ENCODE results near the gene CFAP157.

Gene CFAP157

DNA sequence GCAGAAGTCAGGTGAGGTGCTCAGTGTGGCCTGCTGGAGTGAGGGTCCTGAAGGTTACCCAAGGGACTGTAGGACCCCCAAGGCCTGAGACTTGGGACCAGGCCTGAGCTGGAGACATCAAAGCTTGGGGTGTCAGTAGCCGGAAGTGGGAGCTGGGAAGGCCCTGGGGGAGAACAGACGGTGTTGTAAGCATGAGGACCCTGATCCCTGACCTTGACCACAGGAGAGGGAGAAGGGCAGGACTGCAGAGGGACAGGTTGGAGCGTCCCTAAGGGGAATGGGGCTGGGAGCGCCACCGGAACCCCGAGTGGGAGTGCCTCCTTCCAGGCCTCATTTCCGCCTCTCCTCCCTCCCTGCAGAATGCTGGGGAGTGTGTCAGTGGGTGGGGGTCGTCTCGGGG, 9.6 kb downstream of the CFAP157 start:
- no peak for DNase-seq

GRCh38 chr9:127717766-127718165, 11.0 kb downstream of the CFAP157 start:
- no peak for DNase-seq

- no peak for DNase-seq
These were observed 13.5 kb downstream of the CFAP157 start for GRCh38 chr9:127720031-127720864.

GRCh38 chr9:127720865-127721227, 14.1 kb downstream of the CFAP157 start:
- no peak for DNase-seq

DNA sequence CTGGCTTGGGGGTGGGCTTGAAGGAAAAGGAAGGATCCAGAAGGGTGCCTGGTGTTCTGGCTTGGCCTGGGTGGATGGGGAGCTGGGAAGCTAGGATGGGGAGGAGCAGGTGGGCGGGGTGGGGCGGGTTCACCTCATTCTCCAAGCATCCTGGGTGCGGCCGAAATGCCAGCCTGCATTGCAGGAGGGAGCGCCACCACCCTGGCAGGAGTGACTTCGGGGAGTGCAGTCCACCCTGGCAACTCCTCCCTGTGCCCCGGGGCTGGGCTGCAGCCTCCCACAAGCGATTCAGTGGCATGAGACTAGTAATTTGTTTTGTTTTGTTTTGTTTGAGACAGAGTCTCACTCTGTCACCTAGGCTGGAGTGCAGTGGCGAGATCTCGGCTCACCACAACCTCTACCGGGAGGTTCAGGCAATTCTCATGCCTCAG, 14.6 kb downstream of the CFAP157 start:
- DNase-seq = no peak

DNA sequence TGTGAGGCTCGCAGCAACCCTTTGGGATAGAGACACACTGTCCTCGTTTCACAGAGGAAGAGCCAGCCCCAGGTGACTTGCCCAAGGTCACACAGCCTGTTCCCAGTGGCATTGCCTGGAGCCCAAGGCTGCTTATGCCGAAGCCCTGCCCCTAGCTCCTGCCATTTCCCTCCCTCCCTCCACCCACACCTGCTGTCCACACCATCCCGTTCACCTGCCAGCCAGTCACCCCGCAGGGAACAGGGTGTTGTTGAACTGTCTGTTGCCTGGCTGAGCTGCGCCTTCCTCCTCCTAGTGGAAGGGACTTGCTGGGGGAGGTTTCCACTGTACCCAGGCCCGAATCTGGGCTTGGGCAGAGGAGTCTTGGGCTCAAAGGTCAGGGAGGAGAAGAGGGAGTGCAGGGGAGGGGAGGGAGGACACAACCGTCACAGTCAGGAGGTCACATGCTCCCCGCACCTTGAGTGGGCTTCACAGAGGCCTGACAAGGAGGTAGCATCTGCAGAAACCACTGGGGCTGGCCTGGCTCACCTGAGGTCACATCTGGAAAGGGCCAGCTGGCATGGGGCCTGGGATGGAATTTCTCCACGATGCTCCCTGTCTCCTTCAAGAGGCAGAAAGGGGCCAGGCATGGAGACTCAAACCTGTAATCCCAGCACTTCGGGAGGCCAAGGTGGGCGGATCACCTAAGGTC, 15.4 kb downstream of the CFAP157 start:
- no peak for DNase-seq

GRCh38 chr9:127723013-127723412, 16.2 kb downstream of the CFAP157 start:
- no peak for DNase-seq

- DNase-seq = no peak
These were observed 16.7 kb downstream of the CFAP157 start for GRCh38 chr9:127723444-127723843.

GRCh38 chr9:127724012-127724411, 17.2 kb downstream of the CFAP157 start:
- no peak for DNase-seq

GRCh38 chr9:127726871-127727270, 20.1 kb downstream of the CFAP157 start:
- no peak for DNase-seq

DNA sequence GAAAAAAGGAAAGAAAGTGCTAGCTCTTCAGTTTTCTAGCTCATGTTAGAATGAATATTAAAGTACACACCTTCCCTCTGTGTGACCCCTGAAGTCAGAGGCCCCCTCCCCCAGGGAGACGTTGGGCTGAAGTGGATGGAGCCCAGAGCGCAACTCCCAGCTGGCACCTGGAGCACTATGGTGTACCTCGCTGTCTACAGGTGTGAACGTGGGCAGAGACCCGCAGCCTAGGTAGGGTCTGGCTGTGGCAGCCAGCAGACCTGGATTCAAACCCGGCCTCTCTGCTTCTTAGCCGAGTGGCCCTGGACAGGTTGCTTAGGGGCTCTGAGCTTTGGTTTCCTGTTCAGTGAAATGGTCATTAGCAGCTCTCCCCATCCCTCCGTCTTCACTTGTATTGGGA, 22.0 kb downstream of the CFAP157 start:
- DNase-seq = no peak

DNA sequence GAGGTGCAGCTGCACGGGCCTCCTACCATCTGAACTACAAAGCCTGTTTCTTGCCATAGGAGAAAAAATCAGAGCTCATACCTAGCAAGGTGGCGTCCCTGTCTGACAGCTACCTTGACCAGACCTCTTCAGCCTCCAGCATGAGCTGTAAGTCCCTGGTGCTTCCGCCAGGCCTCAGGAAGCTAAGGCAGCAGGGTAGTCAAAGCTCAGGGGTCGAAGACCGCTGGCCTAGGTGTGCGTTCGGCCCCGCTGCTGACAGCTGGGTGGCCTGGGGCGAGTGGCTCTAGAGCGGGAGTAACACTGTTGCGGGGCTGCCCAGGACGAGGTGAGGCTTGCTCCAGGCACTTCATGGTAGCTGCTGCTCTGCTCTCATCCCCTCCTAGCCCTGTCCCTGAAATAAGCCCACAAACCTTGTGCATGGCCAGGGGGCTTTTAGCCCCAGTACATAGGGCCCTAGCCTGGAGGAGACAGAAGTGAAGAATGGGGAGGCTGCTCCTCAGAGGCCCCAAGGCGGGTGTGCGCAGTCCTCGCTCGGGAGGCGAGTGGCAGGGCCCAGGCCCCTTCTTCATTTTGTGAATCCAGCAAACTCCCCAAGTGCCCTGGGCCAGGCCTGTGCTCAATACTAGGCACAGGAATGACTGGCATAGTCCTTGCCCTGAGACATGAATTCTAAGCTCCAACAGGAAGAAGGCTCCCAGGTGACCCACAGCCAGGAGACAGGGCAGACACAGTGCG, 22.9 kb downstream of the CFAP157 start:
- DNase-seq = no peak

DNA sequence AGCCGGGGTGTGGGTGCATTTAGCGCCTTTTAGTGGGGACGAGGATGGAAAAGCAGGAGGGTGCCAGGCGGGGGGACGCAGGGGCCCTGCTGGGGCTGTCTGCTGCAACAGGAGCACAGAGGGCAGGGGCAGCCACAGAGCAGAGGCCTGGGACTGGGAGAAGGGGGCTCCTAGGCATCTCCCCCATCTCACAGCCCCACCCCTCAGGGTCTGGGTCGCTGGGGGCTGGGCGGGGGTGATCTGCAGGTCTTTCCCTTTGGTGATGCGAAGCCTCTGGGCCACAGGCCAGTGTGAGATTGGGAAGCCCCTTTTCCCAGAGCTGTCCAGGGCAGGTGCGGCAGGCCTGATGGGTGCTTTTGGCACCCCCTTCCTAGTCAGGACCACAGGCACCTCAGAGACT, 23.5 kb downstream of the CFAP157 start:
- DNase-seq = no peak

DNA sequence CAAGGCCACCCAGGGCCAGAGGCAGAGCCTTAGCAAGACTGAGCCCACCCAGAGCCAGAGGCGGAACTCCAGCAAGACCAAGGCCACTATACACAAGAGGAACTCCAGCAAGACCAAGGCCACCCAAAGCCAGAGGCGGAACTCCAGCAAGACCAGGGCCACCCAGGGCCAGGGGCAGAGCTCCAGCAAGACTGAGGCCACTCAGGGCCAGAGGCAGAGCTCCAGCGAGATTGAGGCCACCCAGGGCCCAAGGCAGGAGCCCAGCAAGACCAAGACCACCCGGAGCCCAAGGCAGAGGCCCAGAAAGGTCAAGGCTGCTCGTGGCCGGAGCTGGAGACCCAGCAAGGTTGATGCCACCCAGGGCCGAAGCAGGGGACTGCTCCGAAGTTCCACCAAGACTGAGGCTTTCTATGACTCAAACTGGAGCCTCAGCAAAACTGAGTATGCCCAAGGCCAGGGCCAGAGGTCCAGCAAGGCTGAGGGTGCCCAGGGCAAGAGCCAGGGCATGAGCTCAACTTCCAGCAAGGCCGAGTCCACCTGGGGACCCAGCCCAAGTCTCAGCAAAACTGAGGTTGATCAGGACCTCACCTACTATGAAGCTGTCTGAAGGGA, 24.1 kb downstream of the CFAP157 start:
- no peak for DNase-seq

DNA sequence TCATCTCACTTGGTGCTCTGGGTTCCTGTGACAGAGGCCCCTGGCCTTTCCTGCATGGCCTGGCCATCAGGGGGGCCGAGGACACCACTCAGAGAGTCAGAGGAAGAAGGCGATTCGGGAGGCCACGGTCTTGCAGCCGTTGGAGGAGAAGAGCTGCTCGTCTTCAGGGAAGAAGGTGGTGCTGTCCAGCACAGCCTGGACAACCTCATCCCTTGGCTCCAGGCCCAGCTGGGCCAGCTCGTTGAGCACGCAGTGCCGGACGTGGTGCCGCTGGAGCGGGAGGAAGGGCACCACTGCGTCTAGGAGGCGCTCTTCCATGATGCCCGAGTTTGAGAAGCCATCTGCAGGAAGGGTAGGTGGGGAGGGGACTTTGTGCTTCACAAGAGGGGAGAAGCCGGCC, 25.1 kb downstream of the CFAP157 start:
- no peak for DNase-seq

GRCh38 chr9:127732444-127732843, 25.7 kb downstream of the CFAP157 start:
- DNase-seq = no peak

GRCh38 chr9:127733614-127734013, 26.8 kb downstream of the CFAP157 start:
- no peak for DNase-seq

GRCh38 chr9:127734247-127734746, 27.5 kb downstream of the CFAP157 start:
- DNase-seq = no peak

DNA sequence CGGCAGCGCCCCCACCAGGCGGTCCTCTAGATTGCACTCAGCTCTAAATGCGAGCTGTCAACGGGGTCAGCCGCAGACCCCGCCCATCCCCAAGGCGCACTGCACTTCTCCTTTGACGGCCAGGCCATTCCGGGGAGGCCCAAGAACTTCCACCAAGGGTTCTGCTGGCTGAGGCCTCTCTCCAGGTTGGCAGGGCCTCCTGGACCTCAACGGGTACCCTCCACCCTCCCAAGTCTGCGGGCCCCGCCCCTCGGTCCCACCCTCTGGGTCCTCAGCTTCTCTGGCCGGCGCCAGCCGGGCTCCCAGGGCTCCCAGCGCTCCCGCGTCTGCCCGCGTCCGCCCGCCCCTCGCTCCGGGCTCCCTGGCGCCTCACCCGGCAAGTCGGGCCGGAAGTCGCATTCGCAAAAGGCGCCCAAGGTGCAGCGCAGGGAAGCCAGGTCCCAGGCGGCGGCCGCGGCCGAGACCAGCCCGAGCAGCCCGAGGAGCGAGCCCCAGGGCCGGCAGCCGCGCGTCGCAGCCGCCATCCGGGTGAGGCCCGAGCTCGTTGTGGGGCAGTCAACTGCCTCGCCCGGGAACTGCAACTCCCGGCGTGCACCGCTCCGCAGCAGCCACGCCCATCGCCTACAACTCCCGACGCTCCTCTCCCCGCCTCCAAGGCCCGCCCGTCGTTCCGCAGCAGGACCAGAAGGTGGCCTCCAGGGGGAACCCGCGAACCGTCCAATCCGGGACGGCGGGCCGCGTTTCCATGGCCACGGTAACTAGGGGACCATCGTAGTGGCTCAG, 28.1 kb downstream of the CFAP157 start, which contains the start of gene TOR2A:
Gene TOR2A (minus strand): TSS at position 548 of the 783 bp plus-strand sequence. CDS start 24 bp downstream, at position 524.
- DNase-seq = peak; percentile 99

DNA sequence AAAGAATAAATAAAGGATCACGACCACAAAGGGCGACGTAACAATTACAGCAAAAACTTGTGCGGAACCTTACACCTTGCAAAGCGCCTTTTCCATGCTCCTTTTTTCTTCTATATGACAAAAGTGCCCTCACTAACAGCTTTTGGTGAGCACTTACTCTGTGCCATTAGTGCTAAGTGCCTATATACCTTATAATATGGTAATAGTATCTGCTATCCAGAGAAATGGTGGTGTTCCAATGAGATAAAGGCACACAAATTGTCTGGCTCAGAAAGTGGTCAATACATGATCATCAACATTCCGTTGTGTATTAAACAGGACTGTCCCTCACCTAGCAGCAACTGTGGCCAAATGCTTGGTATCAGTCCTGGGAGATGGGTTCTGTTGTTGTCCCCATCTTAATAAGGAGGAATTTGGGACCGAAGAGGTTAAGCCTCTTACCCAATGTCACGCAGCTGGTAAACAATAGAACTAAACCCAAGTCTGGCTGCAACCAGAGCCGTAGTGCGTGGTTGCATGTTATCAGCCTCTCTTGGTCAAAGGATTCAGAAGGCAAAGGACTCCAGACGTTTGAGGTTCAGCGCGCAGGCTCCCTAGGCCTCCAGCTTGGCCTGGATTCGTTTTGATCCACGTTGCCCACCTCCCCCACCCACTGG, 28.9 kb downstream of the CFAP157 start:
- DNase-seq = no peak

DNA sequence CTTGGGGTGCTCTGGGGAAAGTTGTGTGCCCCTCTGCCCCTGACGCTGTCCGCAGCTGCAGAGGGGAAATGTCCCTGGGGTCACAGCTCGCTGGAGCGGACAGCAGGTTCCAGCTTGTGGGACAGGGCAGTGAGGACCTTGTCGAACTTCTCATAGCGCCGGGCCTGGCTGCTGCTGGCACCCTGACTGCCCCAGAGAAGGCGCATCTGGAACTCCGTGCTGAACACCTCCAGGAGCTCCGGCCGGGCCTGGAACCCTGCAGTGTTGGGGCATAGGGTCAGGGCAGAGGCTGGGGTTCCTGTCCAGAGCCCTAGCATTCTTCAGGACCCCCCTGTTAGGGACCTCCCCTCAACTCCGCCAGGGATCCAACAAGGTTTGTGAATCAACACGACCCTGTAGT, 31.9 kb downstream of the CFAP157 start:
- DNase-seq = no peak

Measured in activated CD8-positive, alpha-beta memory T cell treated with anti-CD3 and anti-CD28 coated beads, Interleukin-2, amount 50 U/mL, for 4 hours (primary cell).